AG04449 (cell line): Measurements from ENCODE around the gene DNAI4.
"Not testable (repeated sequence)": the region's sequence is repeated elsewhere in the genome, so short reads cannot be mapped to it uniquely, and the experiment has no call there.

ENCODE experiments used
- CTCF ChIA-PET: fragments of 350-600 bp; formaldehyde crosslinking; extraction: SDS; loops from one replicate; lab custom pipeline; 2021; ENCODE audit warnings: antibody characterized with exemption; lab: Yijun Ruan, JAX
- POLR2A ChIA-PET: fragments of 400-600, 350-600 bp; formaldehyde crosslinking; extraction: SDS; loops from one replicate; lab custom pipeline; 2020; ENCODE audit warnings: antibody characterized with exemption, inconsistent platforms; lab: Yijun Ruan, JAX
- DNase-seq: peaks from one replicate; pipeline ENCODE4 v3.0.0-alpha.2; 2010; ENCODE audit warnings: low read depth, low spot score
- H3K4me3 ChIP-seq: 2 replicates; pipeline ENCODE4 v1.5.1; 2011; ENCODE audit warnings: low read depth, mild to moderate bottlenecking, control low read depth, low read length
- TF ChIP-seq, protein P1 (sequence below): IDR thresholded peaks from one replicate; pipeline ENCODE4 v1.5.1; 2011; ENCODE audit warnings: mild to moderate bottlenecking, moderate library complexity, low read length, control low read depth, inconsistent platforms; ENCODE audit not compliant: insufficient read depth; ENCODE audit errors: missing control alignments

The DNAI4 gene

DNA sequence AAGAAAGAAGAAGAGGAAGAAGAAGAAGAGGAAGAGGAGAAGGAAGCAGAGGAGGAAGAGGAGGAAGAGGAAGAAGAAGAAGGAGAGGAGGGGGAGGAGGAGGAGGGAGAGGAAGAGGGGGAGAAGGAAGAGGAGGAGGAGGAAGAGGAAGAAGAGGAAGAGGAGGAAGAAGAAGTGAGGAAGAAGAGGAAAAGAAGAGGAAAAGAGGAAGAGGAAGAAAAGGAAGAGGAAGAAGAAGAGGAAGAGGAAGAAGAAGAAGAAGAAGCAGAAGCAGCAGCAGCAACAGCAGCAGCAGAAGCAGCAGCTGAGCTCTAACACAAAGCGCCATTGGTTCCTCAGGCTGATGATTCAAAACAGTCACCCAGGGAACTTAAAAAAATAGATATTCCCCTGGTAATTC is 34.0 kb downstream of the DNAI4 start:
- POLR2A ChIA-PET = no interaction called here

DNA sequence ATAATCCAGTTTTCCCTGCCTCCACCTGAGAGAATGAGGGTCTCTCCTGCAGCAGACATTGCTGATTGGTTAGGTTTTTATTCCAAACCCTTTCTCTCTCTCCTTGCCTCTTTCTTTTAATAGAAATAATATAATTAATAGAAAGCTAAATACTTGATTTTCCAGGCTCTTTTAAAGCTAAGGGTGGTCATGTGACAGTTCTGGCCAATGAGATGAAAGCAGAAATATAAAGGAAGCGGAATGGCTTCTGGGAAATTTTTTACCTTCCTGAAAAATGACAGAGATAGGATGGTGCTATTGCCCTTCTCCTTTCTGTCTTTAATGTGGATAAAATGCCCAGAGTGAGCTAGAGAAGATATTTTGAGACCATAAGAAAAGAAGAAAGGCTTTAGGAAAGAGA is 35.6 kb downstream of the DNAI4 start:
- ChIA-PET CTCF (interaction anchor here (1.4 kb wide), 1 partner anchor 12 kb away, joined by 4 read pairs; no protein-coding TSS in a partner anchor), POLR2A (no interaction called here)
- H3K4me3 ChIP-seq = no peak overlapping the region
- DNase-seq = no peak
- TF ChIP-seq, protein P1, sequence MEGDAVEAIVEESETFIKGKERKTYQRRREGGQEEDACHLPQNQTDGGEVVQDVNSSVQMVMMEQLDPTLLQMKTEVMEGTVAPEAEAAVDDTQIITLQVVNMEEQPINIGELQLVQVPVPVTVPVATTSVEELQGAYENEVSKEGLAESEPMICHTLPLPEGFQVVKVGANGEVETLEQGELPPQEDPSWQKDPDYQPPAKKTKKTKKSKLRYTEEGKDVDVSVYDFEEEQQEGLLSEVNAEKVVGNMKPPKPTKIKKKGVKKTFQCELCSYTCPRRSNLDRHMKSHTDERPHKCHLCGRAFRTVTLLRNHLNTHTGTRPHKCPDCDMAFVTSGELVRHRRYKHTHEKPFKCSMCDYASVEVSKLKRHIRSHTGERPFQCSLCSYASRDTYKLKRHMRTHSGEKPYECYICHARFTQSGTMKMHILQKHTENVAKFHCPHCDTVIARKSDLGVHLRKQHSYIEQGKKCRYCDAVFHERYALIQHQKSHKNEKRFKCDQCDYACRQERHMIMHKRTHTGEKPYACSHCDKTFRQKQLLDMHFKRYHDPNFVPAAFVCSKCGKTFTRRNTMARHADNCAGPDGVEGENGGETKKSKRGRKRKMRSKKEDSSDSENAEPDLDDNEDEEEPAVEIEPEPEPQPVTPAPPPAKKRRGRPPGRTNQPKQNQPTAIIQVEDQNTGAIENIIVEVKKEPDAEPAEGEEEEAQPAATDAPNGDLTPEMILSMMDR = no peak

More for the DNA sequence above, 34.0 kb downstream of the DNAI4 start:
- DNase-seq = no peak
- TF ChIP-seq, protein P1 = no peak
- CTCF ChIA-PET = no interaction called here
- no peak overlapping the region for H3K4me3 ChIP-seq

DNA sequence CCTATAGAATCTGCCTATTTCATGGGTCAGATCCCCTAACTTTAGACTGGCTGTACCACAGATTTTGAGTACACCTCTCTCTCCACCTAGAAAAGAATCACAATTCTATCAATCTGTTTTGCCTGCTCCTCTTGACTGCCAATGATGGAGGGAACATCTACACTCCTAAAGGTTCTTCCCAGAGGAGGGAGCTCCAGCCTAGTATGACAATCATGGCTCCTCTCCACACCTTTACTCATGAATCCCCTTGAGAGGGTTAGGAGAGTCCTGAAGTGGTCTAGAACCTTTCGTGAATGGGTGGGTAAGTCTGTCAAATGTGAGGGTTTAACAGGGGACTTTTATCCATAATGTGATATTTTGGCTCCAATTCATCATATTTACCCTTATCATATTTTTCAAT is 48.0 kb downstream of the DNAI4 start:
- TF ChIP-seq, protein P1 = no peak
- no peak overlapping the region for H3K4me3 ChIP-seq
- ChIA-PET POLR2A (no interaction called here), CTCF (no interaction called here)
- DNase-seq = no peak

DNA sequence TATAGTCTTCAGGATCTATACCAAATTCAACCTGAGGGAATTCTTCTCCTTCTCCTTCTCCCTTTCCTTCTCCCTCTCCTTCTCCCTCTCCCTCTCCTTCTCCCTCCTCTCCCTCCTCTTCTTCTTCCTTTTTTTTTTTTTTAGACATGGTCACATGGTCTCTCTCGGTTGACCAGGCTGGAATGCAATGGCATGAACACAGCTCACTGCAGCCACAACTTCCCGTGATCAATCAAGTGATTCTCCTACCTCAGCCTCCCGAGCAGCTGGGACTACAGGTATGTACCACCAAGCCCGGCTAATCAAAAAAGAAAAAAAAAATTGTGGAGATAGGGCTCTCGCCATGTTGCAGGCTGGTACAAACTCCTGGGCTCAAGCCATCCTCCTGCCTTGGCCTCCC is 51.5 kb downstream of the DNAI4 start:
- no peak overlapping the region for H3K4me3 ChIP-seq
- DNase-seq = no peak
- TF ChIP-seq, protein P1 = no peak
- ChIA-PET POLR2A (no interaction called here), CTCF (no interaction called here)

DNA sequence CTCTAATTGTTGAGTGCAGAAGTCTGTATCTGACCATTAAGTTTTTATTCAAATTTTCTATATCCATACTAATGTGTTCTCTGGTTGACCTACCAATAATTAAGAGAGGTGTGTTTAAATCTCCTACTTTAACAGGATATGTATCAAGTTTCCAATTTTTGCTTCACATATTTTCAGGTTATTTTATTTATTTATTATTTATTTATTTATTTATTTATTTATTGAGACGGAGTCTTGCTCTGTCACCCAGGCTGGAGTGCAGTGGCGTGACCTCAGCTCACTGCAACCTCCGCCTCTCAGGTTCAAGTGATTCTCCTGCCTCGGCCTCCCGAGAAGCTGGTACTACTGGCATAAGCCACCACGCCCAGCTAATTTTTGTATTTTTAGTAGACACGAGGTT is 52.6 kb downstream of the DNAI4 start:
- CTCF ChIA-PET = not testable (repeated sequence)

DNA sequence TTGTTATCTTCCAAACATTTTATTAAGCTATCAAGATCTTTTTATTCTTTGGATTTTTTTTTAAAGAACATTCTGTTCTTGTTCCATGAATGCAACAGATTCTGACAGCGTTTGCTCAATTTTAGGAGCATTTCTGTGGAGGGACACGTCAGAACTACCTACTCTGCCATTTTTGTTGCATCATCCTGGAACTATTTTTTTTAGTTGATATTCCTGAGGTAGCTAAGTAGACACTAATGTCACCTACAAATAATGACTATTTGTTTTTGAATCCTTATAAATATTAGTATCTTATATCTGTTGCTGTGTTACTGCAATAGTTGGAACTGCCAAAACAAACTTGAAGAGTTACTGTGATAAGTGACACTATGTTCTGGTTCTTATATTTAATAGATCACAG is 57.2 kb downstream of the DNAI4 start:
- DNase-seq = no peak
- ChIA-PET CTCF (no interaction called here), POLR2A (no interaction called here)
- TF ChIP-seq, protein P1 = no peak
- no peak overlapping the region for H3K4me3 ChIP-seq

More for the DNA sequence above, 52.6 kb downstream of the DNAI4 start:
- H3K4me3 ChIP-seq, POLR2A ChIA-PET, DNase-seq: not testable (repeated sequence)

DNA sequence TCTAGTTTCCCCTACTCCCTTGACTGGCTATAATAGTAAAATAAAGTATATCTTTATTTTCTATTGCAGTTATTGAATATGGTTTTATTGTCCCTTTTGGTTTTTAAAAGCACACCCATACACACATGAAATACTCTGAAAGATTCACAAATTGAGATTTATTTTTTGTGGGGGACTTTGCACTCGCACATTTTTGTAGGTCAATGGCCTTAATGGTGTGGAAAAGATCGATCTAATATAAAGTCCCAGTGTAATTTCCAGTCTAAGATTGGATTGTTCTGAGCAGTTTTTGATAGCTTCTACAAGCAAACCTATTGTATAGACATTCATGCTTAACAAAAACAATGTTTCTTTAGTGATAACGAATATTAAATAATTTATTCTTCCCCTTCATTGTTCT is 64.1 kb downstream of the DNAI4 start:
- ChIA-PET POLR2A (no interaction called here), CTCF (no interaction called here)
- TF ChIP-seq, protein P1 = no peak
- H3K4me3 ChIP-seq = no peak overlapping the region
- no peak for DNase-seq
